PC-3 (cell line): ENCODE measurements around the gene CCDC174. TPM values are rescaled to one million over a fixed set of nuclear protein-coding genes. Genes with fewer than 3 reads are reported as not detected.

Experiments used
- ATAC-seq: fragments of 200-7000 bp; cut with Tn5 transposase; 2 replicates; pipeline ENCODE4 v1.9.1; 2020; ENCODE audit warnings: mild to moderate bottlenecking, moderate library complexity
- BruUV-seq: library from RNA; stranded (reverse); fragments of 400-500 nt; replicated peaks from 2 replicates; lab custom pipeline; 2021; lab: Mats Ljungman, UMichigan
- CTCF ChIA-PET: fragments of 300-600 bp; sonication (Branson Sonifier 250); formaldehyde crosslinking; loops from one replicate; lab custom pipeline; 2022; ENCODE audit warnings: antibody characterized with exemption; lab: Charles Lee
- POLR2A ChIA-PET: fragments of 300-600 bp; sonication (Branson Sonifier 250); formaldehyde crosslinking; loops from one replicate; lab custom pipeline; 2022; ENCODE audit warnings: antibody characterized with exemption; ENCODE audit not compliant: unreplicated experiment; lab: Charles Lee
- DNase-seq: peaks from one replicate; pipeline ENCODE4 v3.0.0-alpha.2; 2015
- H2AFZ ChIP-seq: fragments of 300-600 bp; sonication (generic); 2 replicates; pipeline ENCODE4 v1.6.0; 2016; ENCODE audit warnings: antibody characterized with exemption, low read length
- H3F3A ChIP-seq: fragments of 300-600 bp; sonication (generic); one replicate; pipeline ENCODE4 v1.6.0; 2017; ENCODE audit warnings: antibody characterized with exemption, low read length, control low read depth, mild to moderate bottlenecking; ENCODE audit not compliant: unreplicated experiment
- H3K27ac ChIP-seq: fragments of 300-600 bp; sonication (generic); 2 replicates; pipeline ENCODE4 v1.5.1; 2016; ENCODE audit warnings: mild to moderate bottlenecking, low read length
- H3K27me3 ChIP-seq: fragments of 300-600 bp; sonication (generic); 2 replicates; pipeline ENCODE4 v1.6.1; 2016; ENCODE audit warnings: low read length, mixed read lengths
- H3K36me3 ChIP-seq: fragments of 300-600 bp; sonication (generic); 2 replicates; pipeline ENCODE4 v1.6.1; 2016; ENCODE audit warnings: low read depth, mixed run types, low read length, mixed read lengths
- H3K4me1 ChIP-seq: fragments of 300-600 bp; sonication (generic); 2 replicates; pipeline ENCODE4 v1.5.1; 2016; ENCODE audit warnings: low read length; ENCODE audit not compliant: insufficient read depth
- H3K4me2 ChIP-seq: fragments of 300-600 bp; sonication (generic); 2 replicates; pipeline ENCODE4 v1.6.0; 2016; ENCODE audit warnings: low read length
- H3K4me3 ChIP-seq: fragments of 300-600 bp; sonication (generic); 2 replicates; pipeline ENCODE4 v1.5.1; 2016; ENCODE audit warnings: mild to moderate bottlenecking, low read length, mixed read lengths
- H3K79me2 ChIP-seq: fragments of 300-600 bp; sonication (generic); 2 replicates; pipeline ENCODE4 v1.6.1; 2017; ENCODE audit warnings: low read length, mixed read lengths
- H3K9ac ChIP-seq: fragments of 300-600 bp; sonication (generic); 2 replicates; pipeline ENCODE4 v1.6.0; 2016; ENCODE audit warnings: mild to moderate bottlenecking, low read length
- H3K9me2 ChIP-seq: fragments of 300-600 bp; sonication (generic); replicated peaks from 2 replicates; pipeline ENCODE4 v1.6.1; 2016; ENCODE audit warnings: mixed run types, low read length, mixed read lengths
- H3K9me3 ChIP-seq: fragments of 300-600 bp; sonication (generic); 2 replicates; pipeline ENCODE4 v1.6.1; 2016; ENCODE audit warnings: low read length, mixed read lengths
- H4K20me1 ChIP-seq: fragments of 300-600 bp; sonication (generic); 2 replicates; pipeline ENCODE4 v1.6.1; 2016; ENCODE audit warnings: low read length, mixed read lengths
- EZH2 ChIP-seq: fragments of 300-600 bp; sonication (generic); IDR thresholded peaks from one replicate; pipeline ENCODE4 v1.6.1; 2017; ENCODE audit warnings: antibody characterized with exemption, mild to moderate bottlenecking, low read length; ENCODE audit not compliant: unreplicated experiment
- EZH2phosphoT487 ChIP-seq: fragments of 300-600 bp; sonication (generic); IDR thresholded peaks from 2 replicates; pipeline ENCODE4 v1.6.1; 2018; ENCODE audit warnings: mild to moderate bottlenecking, antibody characterized with exemption, low read length, borderline replicate concordance
- intact Hi-C: fragments of 100-400 bp; cut with micrococcal nuclease; formaldehyde crosslinking; loops from 2 replicates; pipeline ENCODE4 v1.9.0; 2023
- total RNA-seq: library from RNA; depleted of rRNA; stranded (reverse); fragments of >200 nt; gene quantifications from 2 replicates; pipeline ENCODE4 v1.2.3, GENCODE V29; 2014
- TF ChIP-seq, protein P1 (sequence below): fragments of 300-600 bp; sonication (generic); conservative IDR thresholded peaks from 2 replicates; pipeline ENCODE4 v1.5.1; 2017; ENCODE audit warnings: antibody characterized with exemption, low read depth, mild to moderate bottlenecking, low read length

The CCDC174 gene
- total RNA-seq, 1 experiment from 2014 or later, result 8.2 TPM

DNA sequence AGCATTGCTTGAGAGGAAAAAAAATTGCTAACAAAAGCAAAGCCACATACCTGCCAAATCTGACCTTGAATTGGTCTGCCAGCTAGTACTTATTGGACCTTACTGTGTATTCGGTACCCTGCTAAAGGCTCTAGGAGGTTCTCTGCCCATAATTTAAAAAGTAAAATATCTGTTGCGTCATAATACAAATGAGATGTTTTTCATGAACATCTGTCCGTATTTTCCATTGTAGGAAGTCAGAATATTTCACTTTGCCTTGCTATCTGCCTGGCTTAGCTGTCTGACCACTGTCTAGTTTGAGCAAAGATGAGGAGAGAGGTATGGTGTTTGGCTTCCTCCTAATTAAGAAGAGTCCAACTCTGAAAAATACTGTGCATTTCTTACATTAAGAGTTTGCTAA lies 12.6 kb downstream of the CCDC174 start:
- H3K4me2 ChIP-seq, result no peak overlapping the region
- H3K27me3 ChIP-seq, result no peaks in the 10 kb centered on the region
- H3K9me3 ChIP-seq, result no peaks in the 10 kb centered on the region
- H3K4me1 ChIP-seq, result no peaks in the 10 kb centered on the region
- no peak overlapping the region for H3K27ac ChIP-seq
- DNase-seq (no peak), ATAC-seq (no peak)
- BruUV-seq, result no TSS peak
- no peaks in the 10 kb centered on the region for H3K9me2 ChIP-seq
- H2AFZ ChIP-seq, result no peak overlapping the region
- H3K4me3 ChIP-seq, result no peak overlapping the region
- CTCF ChIA-PET, result no interaction called here
- H3K79me2 ChIP-seq, result no peaks in the 10 kb centered on the region
- TF ChIP-seq EZH2 (no peak), EZH2phosphoT487 (no peak)
- TF ChIP-seq, protein P1, sequence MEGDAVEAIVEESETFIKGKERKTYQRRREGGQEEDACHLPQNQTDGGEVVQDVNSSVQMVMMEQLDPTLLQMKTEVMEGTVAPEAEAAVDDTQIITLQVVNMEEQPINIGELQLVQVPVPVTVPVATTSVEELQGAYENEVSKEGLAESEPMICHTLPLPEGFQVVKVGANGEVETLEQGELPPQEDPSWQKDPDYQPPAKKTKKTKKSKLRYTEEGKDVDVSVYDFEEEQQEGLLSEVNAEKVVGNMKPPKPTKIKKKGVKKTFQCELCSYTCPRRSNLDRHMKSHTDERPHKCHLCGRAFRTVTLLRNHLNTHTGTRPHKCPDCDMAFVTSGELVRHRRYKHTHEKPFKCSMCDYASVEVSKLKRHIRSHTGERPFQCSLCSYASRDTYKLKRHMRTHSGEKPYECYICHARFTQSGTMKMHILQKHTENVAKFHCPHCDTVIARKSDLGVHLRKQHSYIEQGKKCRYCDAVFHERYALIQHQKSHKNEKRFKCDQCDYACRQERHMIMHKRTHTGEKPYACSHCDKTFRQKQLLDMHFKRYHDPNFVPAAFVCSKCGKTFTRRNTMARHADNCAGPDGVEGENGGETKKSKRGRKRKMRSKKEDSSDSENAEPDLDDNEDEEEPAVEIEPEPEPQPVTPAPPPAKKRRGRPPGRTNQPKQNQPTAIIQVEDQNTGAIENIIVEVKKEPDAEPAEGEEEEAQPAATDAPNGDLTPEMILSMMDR, result no peak
- H3K36me3 ChIP-seq, result peaks cover 71% of the 10 kb centered on the region
- H3F3A ChIP-seq, result no peaks in the 10 kb centered on the region
- POLR2A ChIA-PET, result no interaction called here
- H3K9ac ChIP-seq, result no peak overlapping the region
- H4K20me1 ChIP-seq, result no peaks in the 10 kb centered on the region
- intact Hi-C loops, result no loop called here

DNA sequence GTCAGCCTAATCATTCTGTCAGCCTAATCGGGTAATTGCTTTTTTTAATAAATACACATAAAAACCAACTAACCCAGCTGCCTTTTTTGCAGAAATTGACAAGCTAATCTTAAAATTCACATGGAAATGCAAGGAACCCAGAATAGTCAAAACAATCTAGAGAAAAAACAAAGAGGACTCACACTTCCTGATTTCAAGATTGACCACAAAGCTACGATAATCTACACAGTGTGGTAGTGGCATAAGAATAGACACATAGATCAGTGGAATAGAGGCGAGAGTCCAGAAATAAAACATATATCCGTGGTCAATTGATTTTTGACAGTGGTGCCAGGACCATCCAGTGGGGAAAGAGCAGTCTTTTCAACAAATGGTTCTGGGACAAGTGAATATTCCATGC lies 21.0 kb downstream of the CCDC174 start:
- Histone ChIP-seq H3K4me3 (no peak overlapping the region), H3K9me3 (no peaks in the 10 kb centered on the region), H3K9ac (no peak overlapping the region), H3K36me3 (peaks cover 43% of the 10 kb centered on the region), H3F3A (no peaks in the 10 kb centered on the region), H3K4me1 (no peaks in the 10 kb centered on the region), H3K79me2 (no peaks in the 10 kb centered on the region), H2AFZ (no peak overlapping the region), H3K27me3 (no peaks in the 10 kb centered on the region), H3K4me2 (no peak overlapping the region), H3K9me2 (no peaks in the 10 kb centered on the region), H4K20me1 (no peaks in the 10 kb centered on the region), H3K27ac (no peak overlapping the region)
- DNase-seq, result no peak
- intact Hi-C loops, result no loop called here
- TF ChIP-seq, protein P1, result no peak
- TF ChIP-seq EZH2phosphoT487 (no peak), EZH2 (no peak)
- ChIA-PET CTCF (no interaction called here), POLR2A (no interaction called here)
- no peak for ATAC-seq
- BruUV-seq, result TSS peak; percentile 6

DNA sequence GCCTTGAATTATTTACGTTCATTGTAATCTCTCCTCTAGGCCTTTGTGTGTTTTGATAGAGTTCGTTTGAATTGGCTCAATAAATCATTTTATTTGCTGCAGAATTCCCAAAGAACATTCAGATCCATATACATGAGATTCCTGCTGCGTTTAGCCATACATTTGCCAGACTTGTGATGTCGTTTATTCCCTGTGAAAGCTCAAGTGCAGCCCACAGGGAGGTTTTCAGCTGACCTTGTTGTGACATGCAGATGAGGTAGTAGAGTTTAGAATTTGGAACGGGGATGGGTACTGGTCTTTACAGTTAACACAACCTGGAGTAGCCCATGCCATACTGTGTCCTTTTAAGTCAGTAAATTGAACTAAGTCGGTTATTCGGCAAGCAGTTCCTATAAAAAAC lies 23.3 kb downstream of the CCDC174 start, which contains the start of gene C3orf20:
Gene C3orf20, plus strand, starts transcription at position 301 of the 400 bp plus-strand sequence. CDS start 7,573 bp downstream, outside the sequence.
- BruUV-seq, result no TSS peak
- TF ChIP-seq, protein P1, result no peak
- TF ChIP-seq EZH2, result no peak
- TF ChIP-seq EZH2phosphoT487, result no peak

More for the DNA sequence above, 23.3 kb downstream of the CCDC174 start, which contains the start of gene C3orf20:
- Histone ChIP-seq H3K27ac (no peak within 1 kb of the TSS), H3F3A (no peaks in the 10 kb centered on the region), H3K9me3 (no peaks in the 10 kb centered on the region), H3K4me2 (no peak within 1 kb of the TSS), H2AFZ (no peak within 1 kb of the TSS), H3K9ac (no peak within 1 kb of the TSS), H3K79me2 (no peaks in the 10 kb centered on the region), H3K4me3 (no peak within 1 kb of the TSS), H4K20me1 (no peaks in the 10 kb centered on the region), H3K4me1 (no peaks in the 10 kb centered on the region), H3K36me3 (peaks cover 25% of the 10 kb centered on the region; the same call in 1 of the 2 replicates), H3K27me3 (no peaks in the 10 kb centered on the region), H3K9me2 (no peaks in the 10 kb centered on the region)
- CTCF ChIA-PET, result no interaction called here
- DNase-seq (no peak), ATAC-seq (no peak)
- POLR2A ChIA-PET, result no interaction called here
- intact Hi-C loops, result no loop called here
